Measurements from ENCODE around the gene SLC22A12. TPM values are rescaled to one million over a fixed set of nuclear protein-coding genes. Genes with fewer than 3 reads are reported as not detected.

SLC22A12 gene
- total and polyA plus RNA-seq, 2 experiments from 2014 or later, result not detected

DNA sequence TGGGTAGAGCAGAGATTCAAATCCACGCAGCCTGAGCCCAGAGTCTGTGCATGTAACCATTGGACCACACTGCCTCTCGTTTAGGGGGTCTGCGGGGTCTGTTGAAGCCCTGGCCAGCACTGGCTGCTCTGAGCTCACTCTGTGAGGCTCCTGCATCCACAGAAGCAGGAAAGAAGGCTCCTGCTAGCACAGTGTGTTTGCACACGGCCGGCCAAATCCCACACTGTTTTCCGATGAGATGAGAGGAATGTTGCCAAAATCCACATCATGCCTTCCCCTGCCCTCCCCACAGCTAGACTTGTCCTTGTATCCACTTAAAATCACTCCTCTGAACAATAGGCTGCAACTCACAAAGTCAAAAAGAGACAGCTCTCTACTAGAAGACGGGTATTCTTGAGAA is 10.6 kb upstream of the SLC22A12 start:
- no peaks in the 10 kb centered on the region for H3K4me1 ChIP-seq (ENCODE audit: insufficient read depth)
- H3K27ac Mint-ChIP-seq, result no peak overlapping the region
- no peak for TF ChIP-seq ZNF331 (CRISPR knock-in tag; IDR thresholded peaks at IDR 0.05; ENCODE audit: low read depth)
- no peak for TF ChIP-seq ZNF462 (CRISPR knock-in tag; IDR thresholded peaks at IDR 0.05)
- TF ChIP-seq, protein P1, sequence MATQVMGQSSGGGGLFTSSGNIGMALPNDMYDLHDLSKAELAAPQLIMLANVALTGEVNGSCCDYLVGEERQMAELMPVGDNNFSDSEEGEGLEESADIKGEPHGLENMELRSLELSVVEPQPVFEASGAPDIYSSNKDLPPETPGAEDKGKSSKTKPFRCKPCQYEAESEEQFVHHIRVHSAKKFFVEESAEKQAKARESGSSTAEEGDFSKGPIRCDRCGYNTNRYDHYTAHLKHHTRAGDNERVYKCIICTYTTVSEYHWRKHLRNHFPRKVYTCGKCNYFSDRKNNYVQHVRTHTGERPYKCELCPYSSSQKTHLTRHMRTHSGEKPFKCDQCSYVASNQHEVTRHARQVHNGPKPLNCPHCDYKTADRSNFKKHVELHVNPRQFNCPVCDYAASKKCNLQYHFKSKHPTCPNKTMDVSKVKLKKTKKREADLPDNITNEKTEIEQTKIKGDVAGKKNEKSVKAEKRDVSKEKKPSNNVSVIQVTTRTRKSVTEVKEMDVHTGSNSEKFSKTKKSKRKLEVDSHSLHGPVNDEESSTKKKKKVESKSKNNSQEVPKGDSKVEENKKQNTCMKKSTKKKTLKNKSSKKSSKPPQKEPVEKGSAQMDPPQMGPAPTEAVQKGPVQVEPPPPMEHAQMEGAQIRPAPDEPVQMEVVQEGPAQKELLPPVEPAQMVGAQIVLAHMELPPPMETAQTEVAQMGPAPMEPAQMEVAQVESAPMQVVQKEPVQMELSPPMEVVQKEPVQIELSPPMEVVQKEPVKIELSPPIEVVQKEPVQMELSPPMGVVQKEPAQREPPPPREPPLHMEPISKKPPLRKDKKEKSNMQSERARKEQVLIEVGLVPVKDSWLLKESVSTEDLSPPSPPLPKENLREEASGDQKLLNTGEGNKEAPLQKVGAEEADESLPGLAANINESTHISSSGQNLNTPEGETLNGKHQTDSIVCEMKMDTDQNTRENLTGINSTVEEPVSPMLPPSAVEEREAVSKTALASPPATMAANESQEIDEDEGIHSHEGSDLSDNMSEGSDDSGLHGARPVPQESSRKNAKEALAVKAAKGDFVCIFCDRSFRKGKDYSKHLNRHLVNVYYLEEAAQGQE (IDR thresholded peaks at IDR 0.05; ENCODE audit: unreplicated experiment), result no peak
- TF ChIP-seq EZH2 (IDR thresholded peaks at IDR 0.05; ENCODE audit: low read depth, unreplicated experiment), result no peak
- TF ChIP-seq ZNF114 (CRISPR knock-in tag; IDR thresholded peaks at IDR 0.05), result no peak

More for the DNA sequence above, 10.6 kb upstream of the SLC22A12 start:
- no peaks in the 10 kb centered on the region for H3K79me2 ChIP-seq (replicated peaks; ENCODE audit: insufficient read depth)
- H3K27me3 ChIP-seq (ENCODE audit: insufficient read depth), result no peaks in the 10 kb centered on the region
- DNase-seq (ENCODE audit: low spot score) (no peak), ATAC-seq (no peak)
- no peaks in the 10 kb centered on the region for H4K20me1 ChIP-seq (replicated peaks; ENCODE audit: insufficient read depth)
- no peaks in the 10 kb centered on the region for H3K36me3 Mint-ChIP-seq (ENCODE audit: low read depth)
- no peak overlapping the region for H2AFZ ChIP-seq
- no peaks in the 10 kb centered on the region for H3K9me3 Mint-ChIP-seq
- no peak overlapping the region for H3K4me2 ChIP-seq
- H3K36me3 ChIP-seq (ENCODE audit: insufficient read depth), result no peaks in the 10 kb centered on the region
- H3K27ac ChIP-seq (ENCODE audit: low read depth), result no peak overlapping the region
- no peaks in the 10 kb centered on the region; the same call in 2 of the 3 replicates for H3K4me1 Mint-ChIP-seq
- H3K27me3 Mint-ChIP-seq (ENCODE audit: insufficient read depth, low read depth, poor library complexity), result peaks cover 26% of the 10 kb centered on the region
- H3K4me3 Mint-ChIP-seq, result no peak overlapping the region
- H3K9me2 ChIP-seq (ENCODE audit: insufficient read depth), result peaks cover 9% of the 10 kb centered on the region; the same call in 1 of the 2 replicates
- H3F3A ChIP-seq (replicated peaks; ENCODE audit: low read depth), result no peaks in the 10 kb centered on the region
- no peak overlapping the region for H3K4me3 ChIP-seq
